ENCODE measurements around the gene OLFM1.

The OLFM1 gene

GRCh38 chr9:135076876-135077430, 10.5 kb upstream of the OLFM1 start:
- FAIRE-seq = no peak

- no peak for FAIRE-seq
Measured at GRCh38 chr9:135077497-135078200, 9.8 kb upstream of the OLFM1 start.

- no peak for FAIRE-seq
Measured at GRCh38 chr9:135078361-135078821, 9.1 kb upstream of the OLFM1 start.

GRCh38 chr9:135079018-135079417, 8.4 kb upstream of the OLFM1 start:
- no peak for FAIRE-seq

- FAIRE-seq = no peak
Measured at GRCh38 chr9:135079676-135080075, 7.8 kb upstream of the OLFM1 start.

GRCh38 chr9:135080286-135081263, 6.9 kb upstream of the OLFM1 start:
- no peak for FAIRE-seq

GRCh38 chr9:135081264-135081660, 6.2 kb upstream of the OLFM1 start:
- FAIRE-seq = no peak

GRCh38 chr9:135081731-135082130, 5.7 kb upstream of the OLFM1 start:
- FAIRE-seq = no peak

GRCh38 chr9:135082536-135082935, 4.9 kb upstream of the OLFM1 start:
- no peak for FAIRE-seq

- no peak for FAIRE-seq
Measured at GRCh38 chr9:135083241-135083810, 4.1 kb upstream of the OLFM1 start.

GRCh38 chr9:135083831-135084230, 3.6 kb upstream of the OLFM1 start:
- no peak for FAIRE-seq

GRCh38 chr9:135084262-135084661, 3.2 kb upstream of the OLFM1 start:
- no peak for FAIRE-seq

- no peak for FAIRE-seq
Measured at GRCh38 chr9:135084881-135085760, 2.3 kb upstream of the OLFM1 start.

- no peak for FAIRE-seq
Measured at GRCh38 chr9:135085830-135086546, 1.5 kb upstream of the OLFM1 start.

GRCh38 chr9:135086597-135087488, 625 bp upstream of the OLFM1 start:
- FAIRE-seq = no peak

- FAIRE-seq = no peak
Measured at GRCh38 chr9:135087899-135088347, 455 bp downstream of the OLFM1 start.

GRCh38 chr9:135088348-135088978, 995 bp downstream of the OLFM1 start:
- FAIRE-seq = no peak

GRCh38 chr9:135088979-135089847, 1.7 kb downstream of the OLFM1 start:
- FAIRE-seq = no peak

GRCh38 chr9:135090081-135090480, 2.6 kb downstream of the OLFM1 start:
- FAIRE-seq = no peak

Data from G401.6 (cell line).